Left renal cortex interstitium (tissue), 4 donors: Measurements from ENCODE around the gene IFNG. TPM values are rescaled to one million over a fixed set of nuclear protein-coding genes. Genes with fewer than 3 reads are reported as not detected.

ENCODE experiments used
- DNase-seq, 4 donors: peaks; one replicate each; pipeline ENCODE4 v3.0.0-alpha.2; 2013; ENCODE audit warnings: low read depth in 4 of 4, low spot score in 2 of 4, missing footprints in 1 of 4
- polyA plus RNA-seq, 4 donors: library from polyadenylated mRNA; unstranded; fragments of 120-200 nt; gene quantifications; one replicate each; pipeline ENCODE4 v1.2.1, GENCODE V29; 2013; ENCODE audit not compliant: insufficient read length in 4 of 4

The IFNG gene
- polyA plus RNA-seq, 4 donors, result not detected

GRCh38 chr12:68169213-68169889 is 9.8 kb upstream of the IFNG start:
- DNase-seq, result no peak

DNA sequence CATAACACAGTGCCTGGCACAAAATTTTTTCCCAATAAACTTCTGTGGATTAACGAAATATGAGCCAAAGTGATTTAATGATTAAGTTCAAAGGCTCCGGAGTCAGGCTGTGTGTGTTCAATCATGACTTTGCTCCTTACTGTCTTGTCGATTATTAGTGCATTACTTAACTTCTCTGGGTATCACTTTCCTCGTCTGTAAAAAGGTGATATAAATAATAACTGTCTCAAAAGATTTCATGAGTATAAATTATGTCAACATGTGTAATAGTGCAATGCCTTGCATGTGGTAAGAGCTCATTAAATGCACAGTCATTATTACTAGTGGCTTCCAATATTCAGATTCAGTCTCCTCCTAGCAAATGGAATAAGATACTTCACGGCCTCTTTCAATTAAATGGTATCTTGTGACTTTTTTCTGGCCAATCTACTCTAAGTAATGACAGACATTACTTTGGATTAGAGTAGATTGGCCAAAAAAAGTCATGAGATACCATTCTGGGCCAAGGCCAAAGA is 6.8 kb upstream of the IFNG start:
- DNase-seq, result no peak

GRCh38 chr12:68163560-68164081 is 4.1 kb upstream of the IFNG start:
- no peak for DNase-seq

DNA sequence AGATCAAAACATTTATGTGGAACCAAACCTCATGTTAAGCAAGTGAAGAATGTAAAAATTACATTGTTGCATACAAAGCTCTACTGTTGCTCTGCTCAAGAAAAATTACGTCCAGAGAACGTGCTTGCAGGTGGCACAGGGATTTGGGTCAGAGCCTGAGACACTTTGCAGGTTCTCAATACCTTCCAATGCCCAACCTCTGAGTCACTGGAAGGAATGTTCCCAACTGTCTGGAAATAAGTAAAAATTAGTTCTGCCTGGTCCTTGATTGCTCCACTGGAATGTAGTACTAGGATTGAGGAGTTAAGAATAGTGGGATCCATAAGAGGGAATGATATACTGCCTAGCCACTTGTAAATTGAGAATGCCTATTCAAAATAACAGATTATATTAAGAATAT is 2.8 kb upstream of the IFNG start:
- DNase-seq, result no peak

- no peak for DNase-seq
These were observed 1.1 kb downstream of the IFNG start for GRCh38 chr12:68158432-68158831.

- DNase-seq, result no peak
These were observed 2.2 kb downstream of the IFNG start for GRCh38 chr12:68157380-68157779.

DNA sequence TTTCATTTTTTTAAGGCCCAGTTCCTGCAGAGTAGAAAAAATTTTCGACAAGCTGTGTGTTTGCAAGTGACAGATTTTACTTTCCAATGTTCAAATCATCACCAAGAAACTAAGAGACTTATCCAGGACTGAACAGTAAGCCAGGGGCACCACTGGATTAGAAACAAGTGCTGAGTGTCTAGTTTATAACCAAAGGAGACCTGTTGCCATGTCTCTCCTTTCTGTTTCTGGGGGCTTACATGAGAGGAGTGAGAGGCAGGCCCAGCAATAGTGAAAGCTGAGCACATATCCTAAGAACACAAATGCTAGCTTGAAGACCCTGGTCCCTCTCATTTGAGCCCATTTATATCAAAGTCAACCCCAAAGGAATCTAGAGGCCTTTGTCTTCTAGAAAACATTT is 2.9 kb downstream of the IFNG start:
- no peak for DNase-seq

GRCh38 chr12:68154779-68155178 is 4.8 kb downstream of the IFNG start:
- peak in 1 of 4 donors; percentile 2 for DNase-seq

GRCh38 chr12:68148261-68148951 is 11.1 kb downstream of the IFNG start:
- DNase-seq, result no peak

- no peak for DNase-seq
These were observed 19.0 kb downstream of the IFNG start for GRCh38 chr12:68140556-68140955.

GRCh38 chr12:68139941-68140340 is 19.6 kb downstream of the IFNG start:
- no peak for DNase-seq

DNA sequence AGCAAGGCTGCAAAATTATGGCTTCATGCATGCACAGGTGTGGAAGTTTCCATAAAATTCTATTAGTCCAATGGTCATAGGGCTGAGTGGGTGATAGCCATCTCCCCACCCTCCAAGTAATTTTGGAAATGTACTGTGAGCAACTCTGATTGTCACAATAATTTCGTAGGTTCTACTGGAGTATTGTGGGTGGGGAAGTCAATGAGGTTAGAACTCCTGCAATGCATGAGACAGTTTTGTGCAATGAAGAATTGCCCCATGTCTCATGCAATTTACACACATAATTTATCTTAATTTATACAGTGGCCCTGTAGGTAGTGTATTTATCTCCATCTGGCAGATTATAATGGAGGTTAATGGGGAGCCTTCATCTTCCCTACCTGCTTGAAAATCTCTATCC is 20.5 kb downstream of the IFNG start:
- DNase-seq, result no peak

DNA sequence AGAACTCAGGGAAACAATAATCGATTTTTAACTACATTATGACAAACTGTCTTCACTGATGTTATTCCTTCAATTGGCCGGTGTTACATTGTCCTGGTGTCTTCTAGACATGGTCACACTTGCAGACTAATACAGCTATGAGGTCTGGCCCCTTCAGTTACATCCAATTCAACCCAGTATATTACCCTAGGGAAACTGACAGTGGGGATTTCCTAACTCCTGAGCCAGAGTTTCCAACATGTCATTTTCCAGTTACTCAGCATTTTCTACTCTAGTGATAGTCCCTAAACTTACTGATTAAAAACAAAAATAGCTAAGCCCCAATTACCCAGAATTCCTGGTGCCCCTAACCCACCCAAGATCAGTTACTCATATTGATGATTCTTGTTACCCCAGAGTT is 21.1 kb downstream of the IFNG start:
- no peak for DNase-seq

GRCh38 chr12:68137335-68137830 is 22.2 kb downstream of the IFNG start:
- no peak for DNase-seq

DNA sequence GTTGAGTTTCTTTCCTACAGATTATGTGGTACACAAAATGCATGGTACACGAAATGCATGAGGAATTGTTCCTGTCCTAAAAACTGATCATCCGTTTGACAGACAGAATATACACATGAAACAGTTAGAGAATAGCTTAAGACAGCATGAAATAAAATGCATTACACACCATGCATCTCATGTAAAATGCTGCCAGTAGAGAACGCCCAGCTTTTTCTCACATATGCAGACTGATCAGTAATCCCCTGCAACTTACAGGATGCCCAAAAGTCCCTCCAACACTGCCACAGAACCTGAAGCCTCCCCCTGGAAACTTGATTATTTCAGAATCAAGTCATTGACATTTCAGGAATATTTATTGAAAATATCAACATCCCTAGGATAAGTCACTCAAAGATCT is 24.0 kb downstream of the IFNG start:
- no peak for DNase-seq

DNA sequence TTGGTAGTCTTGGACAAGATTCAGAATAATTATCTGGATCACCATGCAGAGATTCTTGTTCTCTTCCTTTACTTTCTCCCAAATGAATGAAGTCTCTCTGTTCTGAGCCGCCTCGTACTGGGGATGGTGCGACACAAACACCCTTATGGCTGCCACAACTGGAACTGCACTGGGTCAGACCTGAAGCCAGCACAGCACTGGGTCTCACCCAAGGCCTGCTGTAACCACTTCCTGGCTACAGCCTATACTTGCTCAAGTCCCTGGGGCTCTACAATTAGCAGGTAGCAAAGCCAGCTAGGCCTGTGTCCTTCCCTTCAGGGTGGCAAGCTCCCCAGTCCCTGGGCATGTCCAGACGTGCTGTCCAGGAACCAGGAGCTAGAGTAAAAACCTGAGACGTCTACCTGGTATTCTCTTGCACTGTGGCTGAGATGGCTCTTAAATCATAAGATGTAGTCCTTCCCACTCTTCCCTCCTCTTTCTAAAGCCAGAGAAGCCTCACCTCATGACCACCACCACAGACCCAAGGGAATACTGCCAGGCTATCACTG is 27.6 kb downstream of the IFNG start:
- DNase-seq, result no peak

- DNase-seq, result no peak
These were observed 29.6 kb downstream of the IFNG start for GRCh38 chr12:68129979-68130378.

DNA sequence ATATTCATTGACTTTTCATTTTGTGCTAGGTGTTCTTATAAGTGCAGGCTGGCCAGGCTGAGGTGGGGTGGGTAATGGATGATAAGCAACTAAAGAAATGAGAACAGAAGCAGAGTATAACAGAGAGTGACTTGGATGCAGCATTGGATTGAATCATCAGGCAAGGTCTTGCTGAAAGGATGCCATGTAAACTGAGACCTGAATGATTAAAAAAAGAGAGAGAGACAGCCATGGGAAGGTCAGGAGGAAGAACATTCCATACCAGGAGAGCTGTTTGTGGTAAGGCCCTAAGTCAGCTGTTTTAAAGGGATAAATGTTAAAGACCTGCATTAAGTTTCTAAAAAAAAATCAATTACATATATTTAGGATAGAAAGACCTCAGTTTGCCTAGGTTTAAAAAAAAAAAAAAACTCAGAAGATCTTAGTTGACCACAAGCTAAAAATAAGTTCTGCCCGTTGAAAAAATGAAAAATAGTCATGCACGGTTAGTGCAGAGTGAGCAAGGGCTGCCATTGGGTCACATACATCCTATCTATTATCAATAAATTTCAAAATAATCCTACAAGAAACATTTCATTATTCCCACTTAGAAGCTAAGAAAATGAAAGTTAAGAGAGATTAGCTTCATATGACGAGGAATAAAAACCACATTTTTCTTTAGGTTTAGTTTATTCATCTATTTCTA is 37.2 kb downstream of the IFNG start:
- DNase-seq, result no peak

DNA sequence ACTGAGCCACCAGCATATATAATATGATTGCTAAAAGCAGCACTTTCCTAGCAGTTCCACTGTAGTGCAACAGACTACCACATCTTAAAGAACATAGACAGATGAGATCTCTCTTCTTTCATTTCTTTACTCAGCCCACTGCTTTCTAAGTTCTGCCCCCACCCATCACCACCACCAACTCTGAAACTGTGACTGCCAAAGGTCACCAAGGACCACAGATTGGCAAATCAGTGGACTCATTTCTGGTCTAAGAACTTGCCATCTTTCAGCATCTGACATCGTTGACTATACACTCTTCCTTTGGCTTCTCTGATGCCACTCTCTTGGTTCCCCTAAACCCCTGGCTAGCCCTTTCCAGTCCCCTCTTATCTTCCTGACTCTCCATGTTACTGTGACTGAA is 38.4 kb downstream of the IFNG start:
- no peak for DNase-seq

- no peak for DNase-seq
These were observed 39.8 kb downstream of the IFNG start for GRCh38 chr12:68119724-68120211.

DNA sequence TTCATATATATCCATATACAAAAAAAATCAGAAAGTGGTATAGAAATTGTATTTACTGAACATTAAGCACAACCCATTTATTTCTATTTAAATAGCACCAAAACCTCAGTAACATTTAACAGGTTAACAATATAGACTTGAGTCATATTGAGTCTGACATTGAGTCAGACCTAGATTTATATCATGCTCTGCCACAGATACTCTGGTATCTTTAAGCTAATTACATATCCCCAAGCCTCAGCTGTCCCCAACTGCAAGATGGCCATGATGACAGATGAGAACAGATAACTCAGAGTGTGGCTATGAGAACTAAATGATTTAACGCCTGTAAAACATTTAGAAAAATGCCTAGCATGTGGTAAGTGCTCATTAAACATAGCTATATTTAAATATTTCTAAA is 40.3 kb downstream of the IFNG start:
- no peak for DNase-seq
